BJ (cell line): Measurements from ENCODE around the gene UBALD2. TPM values are rescaled to one million over a fixed set of nuclear protein-coding genes. Genes with fewer than 3 reads are reported as not detected.
"Not testable (repeated sequence)": the region's sequence is repeated elsewhere in the genome, so short reads cannot be mapped to it uniquely, and the experiment has no call there.

ENCODE experiments used
- CTCF ChIA-PET: fragments of 350-600 bp; formaldehyde crosslinking; extraction: SDS; loops from one replicate; lab custom pipeline; 2021; ENCODE audit warnings: antibody characterized with exemption, inconsistent platforms; lab: Yijun Ruan, JAX
- POLR2A ChIA-PET: fragments of 300-600 bp; sonication (Branson Sonifier 250); formaldehyde crosslinking; extraction: SDS; loops from one replicate; lab custom pipeline; 2021; ENCODE audit warnings: antibody characterized with exemption; lab: Charles Lee
- DNase-seq: peaks from one replicate; pipeline ENCODE4 v3.0.0-alpha.2; 2011; ENCODE audit warnings: low read depth
- H3K27me3 ChIP-seq: 2 replicates; pipeline ENCODE4 v1.6.0; 2011; ENCODE audit warnings: low read length; ENCODE audit not compliant: control insufficient read depth, insufficient read depth
- H3K36me3 ChIP-seq: 2 replicates; pipeline ENCODE4 v1.5.1; 2011; ENCODE audit warnings: low read length; ENCODE audit not compliant: control insufficient read depth, insufficient read depth
- H3K4me3 ChIP-seq: 2 replicates; pipeline ENCODE4 v1.5.1; 2011; ENCODE audit warnings: low read depth, mild to moderate bottlenecking, control low read depth, low read length
- polyA plus RNA-seq: library from polyadenylated mRNA; depleted of rRNA; stranded (reverse); fragments of >200 nt; gene quantifications from 2 replicates; pipeline ENCODE4 v1.2.3, GENCODE V29; 2011
- TF ChIP-seq, protein P1 (sequence below): IDR thresholded peaks from 2 replicates; pipeline ENCODE4 v1.5.1; 2011; ENCODE audit warnings: low read depth, mild to moderate bottlenecking, control low read depth, inconsistent platforms, low read length, moderate library complexity; ENCODE audit not compliant: insufficient read depth

Gene UBALD2
- polyA plus RNA-seq, 1 experiment = 50.7 TPM

DNA sequence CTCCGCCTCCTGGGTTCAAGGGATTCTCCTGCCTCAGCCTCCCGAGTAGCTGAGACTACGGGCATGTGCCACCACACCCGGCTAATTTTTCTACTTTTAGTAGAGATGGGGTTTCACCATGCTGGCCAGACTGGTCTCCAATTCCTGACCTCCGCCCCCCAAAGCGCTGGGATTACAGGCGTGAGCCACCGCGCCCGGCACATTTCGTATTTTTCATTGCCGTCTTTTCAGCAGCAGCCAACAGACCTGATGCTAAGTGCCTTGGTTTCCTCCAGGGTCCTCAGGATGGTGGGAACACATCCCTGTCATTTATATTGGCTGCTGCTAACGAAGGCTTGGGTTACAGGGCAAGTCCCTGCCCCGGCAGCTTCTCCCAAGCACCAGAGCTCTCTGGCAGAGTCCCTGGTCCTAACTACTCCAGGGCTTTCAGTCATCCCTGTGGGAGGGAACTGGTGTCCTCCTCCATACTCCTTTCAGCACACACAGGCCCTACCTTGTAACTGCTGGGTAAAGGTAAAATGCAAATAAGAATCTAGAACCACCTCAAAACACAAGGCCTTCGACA lies 23.4 kb upstream of the UBALD2 start:
- ChIA-PET CTCF (interaction anchor here (1.0 to 1.7 kb wide), 2 partner anchors 14 to 37 kb away, joined by 3 to 5 read pairs; no protein-coding TSS in a partner anchor), POLR2A (no interaction called here)
- TF ChIP-seq, protein P1, sequence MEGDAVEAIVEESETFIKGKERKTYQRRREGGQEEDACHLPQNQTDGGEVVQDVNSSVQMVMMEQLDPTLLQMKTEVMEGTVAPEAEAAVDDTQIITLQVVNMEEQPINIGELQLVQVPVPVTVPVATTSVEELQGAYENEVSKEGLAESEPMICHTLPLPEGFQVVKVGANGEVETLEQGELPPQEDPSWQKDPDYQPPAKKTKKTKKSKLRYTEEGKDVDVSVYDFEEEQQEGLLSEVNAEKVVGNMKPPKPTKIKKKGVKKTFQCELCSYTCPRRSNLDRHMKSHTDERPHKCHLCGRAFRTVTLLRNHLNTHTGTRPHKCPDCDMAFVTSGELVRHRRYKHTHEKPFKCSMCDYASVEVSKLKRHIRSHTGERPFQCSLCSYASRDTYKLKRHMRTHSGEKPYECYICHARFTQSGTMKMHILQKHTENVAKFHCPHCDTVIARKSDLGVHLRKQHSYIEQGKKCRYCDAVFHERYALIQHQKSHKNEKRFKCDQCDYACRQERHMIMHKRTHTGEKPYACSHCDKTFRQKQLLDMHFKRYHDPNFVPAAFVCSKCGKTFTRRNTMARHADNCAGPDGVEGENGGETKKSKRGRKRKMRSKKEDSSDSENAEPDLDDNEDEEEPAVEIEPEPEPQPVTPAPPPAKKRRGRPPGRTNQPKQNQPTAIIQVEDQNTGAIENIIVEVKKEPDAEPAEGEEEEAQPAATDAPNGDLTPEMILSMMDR = no peak
- H3K4me3 ChIP-seq = no peak overlapping the region
- DNase-seq = no peak
- H3K36me3 ChIP-seq = no peaks in the 10 kb centered on the region
- peaks cover 23% of the 10 kb centered on the region for H3K27me3 ChIP-seq

DNA sequence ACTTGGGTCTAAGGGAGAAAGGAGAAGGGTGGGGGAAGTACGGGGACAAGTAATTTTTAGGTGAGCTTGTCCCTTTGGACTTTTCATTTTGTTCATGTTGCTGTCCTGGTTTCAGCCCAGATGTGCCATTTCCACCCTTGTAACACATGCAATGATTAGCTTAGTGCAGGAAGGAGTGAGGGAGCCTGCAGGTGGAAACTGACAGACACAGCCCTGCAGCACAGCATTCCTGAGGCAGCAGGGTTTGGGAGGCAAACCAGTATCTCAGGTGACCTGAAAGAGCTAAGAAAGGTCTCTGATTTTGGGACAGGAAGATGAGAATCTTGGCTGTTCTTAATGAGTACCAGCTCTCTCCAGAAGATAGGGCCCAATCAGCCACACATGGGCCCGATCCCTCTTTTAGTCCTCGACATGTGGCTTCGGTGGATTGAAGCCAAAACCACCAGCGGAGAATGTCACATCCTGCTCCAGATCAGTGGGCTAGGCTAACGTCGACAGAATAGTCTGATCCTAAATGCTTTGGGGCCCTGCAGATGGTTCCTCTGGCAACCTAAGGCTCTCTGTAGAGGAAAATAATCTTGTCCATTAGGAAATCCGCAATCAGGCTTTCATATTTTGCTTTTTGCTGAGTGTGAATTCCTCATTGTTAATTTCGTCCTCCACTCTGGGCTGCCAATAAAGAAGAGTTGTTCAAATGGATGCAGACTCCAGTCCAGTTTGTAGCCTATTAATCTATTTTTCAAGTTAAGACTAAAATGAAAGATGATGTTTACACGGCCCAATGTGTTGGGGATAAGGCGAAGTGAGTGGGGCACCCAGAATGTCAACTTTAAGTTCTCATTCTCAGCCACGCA lies 21.1 kb upstream of the UBALD2 start:
- Histone ChIP-seq H3K36me3 (no peaks in the 10 kb centered on the region), H3K4me3 (no peak overlapping the region), H3K27me3 (peaks cover 15% of the 10 kb centered on the region)
- DNase-seq = no peak
- TF ChIP-seq, protein P1 = no peak
- POLR2A ChIA-PET = no interaction called here
- CTCF ChIA-PET = interaction anchor here (1.0 to 1.8 kb wide), 3 partner anchors 11 to 21 kb away, joined by 3 to 4 read pairs (median 3); partner anchors contain the start of gene UBALD2

GRCh38 chr17:76244721-76245120 lies 20.4 kb upstream of the UBALD2 start:
- POLR2A ChIA-PET, DNase-seq, H3K4me3 ChIP-seq, H3K36me3 ChIP-seq, CTCF ChIA-PET: not testable (repeated sequence)
- peaks cover 12% of the 10 kb centered on the region for H3K27me3 ChIP-seq

DNA sequence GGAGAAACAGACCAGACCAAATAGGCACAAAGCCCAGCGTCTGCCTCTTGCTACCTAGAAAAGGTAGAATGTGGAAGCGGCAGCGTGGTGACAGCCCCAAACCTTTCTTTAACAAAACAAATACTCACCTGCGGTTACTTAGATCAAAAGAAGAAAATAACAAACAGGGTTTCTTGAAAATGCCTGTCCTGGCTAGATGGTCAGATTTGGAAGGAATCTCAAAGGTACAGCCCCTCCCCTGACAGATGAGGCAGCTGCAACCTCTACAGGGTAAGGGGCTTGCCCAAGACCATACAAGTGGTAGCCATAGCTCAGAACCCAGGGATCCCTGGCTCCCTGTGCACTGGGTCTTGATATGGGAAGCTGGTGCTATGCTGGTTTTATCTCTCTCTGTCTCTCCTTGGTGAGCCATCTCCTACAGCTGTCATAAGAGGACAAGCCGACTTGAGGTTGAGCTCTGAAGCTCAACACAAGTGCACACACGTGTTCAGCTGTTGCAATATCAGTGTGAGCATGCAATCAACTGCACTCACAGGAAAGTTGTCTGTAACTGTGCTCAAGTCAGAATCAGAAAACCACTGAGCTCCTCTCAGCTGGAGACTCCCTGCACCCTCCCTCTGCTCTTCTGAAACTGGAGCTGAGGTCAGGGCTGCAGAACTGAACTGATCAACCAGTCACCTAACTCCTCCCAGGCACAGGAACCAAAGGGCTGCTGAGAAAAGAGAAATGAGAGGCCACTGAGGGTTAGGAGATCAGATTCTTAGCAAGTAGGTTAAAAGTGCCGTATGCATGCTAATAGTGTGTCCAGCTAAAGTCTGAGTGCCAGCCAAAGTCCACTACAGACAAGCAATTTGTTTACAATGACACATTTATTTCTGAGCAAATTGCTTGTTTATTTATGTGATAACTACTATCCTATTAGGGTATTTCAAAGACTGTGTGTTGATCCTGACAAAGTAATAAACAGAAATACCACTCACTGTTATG lies 18.8 kb upstream of the UBALD2 start:
- POLR2A ChIA-PET = interaction anchor here (0.6 kb wide), 1 partner anchor 460 kb away, joined by 9 read pairs; no protein-coding TSS in a partner anchor
- TF ChIP-seq, protein P1 = no peak
- DNase-seq = no peak
- CTCF ChIA-PET = interaction anchor here (0.9 kb wide), 1 partner anchor 14 kb away, joined by 3 read pairs; no protein-coding TSS in a partner anchor
- Histone ChIP-seq H3K4me3 (no peak overlapping the region), H3K36me3 (no peaks in the 10 kb centered on the region), H3K27me3 (peaks cover 12% of the 10 kb centered on the region)

DNA sequence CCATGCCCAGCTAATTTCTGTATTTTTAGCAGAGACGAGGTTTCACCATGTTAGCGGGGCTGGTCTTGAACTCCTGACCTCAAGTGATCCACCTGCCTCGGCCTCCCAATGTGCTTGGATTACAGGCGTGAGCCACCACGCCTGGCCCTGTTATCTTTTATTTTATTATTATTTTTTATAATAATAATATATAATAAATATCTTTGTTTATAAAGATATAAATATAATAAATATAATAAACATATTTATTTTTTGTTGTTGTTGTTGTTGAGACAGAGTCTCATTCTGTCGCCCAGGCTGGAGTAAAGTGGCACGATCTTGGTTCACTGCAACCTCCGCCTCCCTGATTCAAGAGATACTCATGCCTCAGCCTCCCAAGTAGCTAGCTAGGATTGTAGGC lies 17.8 kb upstream of the UBALD2 start:
- peaks cover 7% of the 10 kb centered on the region for H3K27me3 ChIP-seq
- H3K36me3 ChIP-seq = no peaks in the 10 kb centered on the region
- no peak for DNase-seq
- ChIA-PET POLR2A (no interaction called here), CTCF (interaction anchor here (1.4 kb wide), 1 partner anchor 121 kb away, joined by 3 read pairs; no protein-coding TSS in a partner anchor)
- TF ChIP-seq, protein P1 = no peak
- H3K4me3 ChIP-seq = no peak overlapping the region
